Peyer's patch (tissue), 4 donors: ENCODE data around the gene GLIS1. TPM values are rescaled to one million over a fixed set of nuclear protein-coding genes. Genes with fewer than 3 reads are reported as not detected.

Experiments used
- DNase-seq, 3 donors: peaks; one replicate each; pipeline ENCODE4 v3.0.0-alpha.2; 2017 to 2019
- H3K27ac ChIP-seq, 4 donors: fragments of 200-600 bp; sonication (generic); one replicate each; pipeline ENCODE4 v1.5.1; 2016 to 2019
- H3K27me3 ChIP-seq, 2 donors: fragments of 200-600 bp; sonication (generic); one replicate each; pipeline ENCODE4 v1.5.1; 2019
- H3K36me3 ChIP-seq, 3 donors: fragments of 200-600 bp; sonication (generic); one replicate each; pipeline ENCODE4 v1.5.1; 2016 to 2019
- H3K4me1 ChIP-seq, 4 donors: fragments of 200-600 bp; sonication (generic); one replicate each; pipeline ENCODE4 v1.5.1; 2016 to 2019
- H3K4me3 ChIP-seq, 4 donors: fragments of 200-600 bp; sonication (generic); 1 replicate in 3 of 4; 2 replicates in 1 of 4; pipeline ENCODE4 v1.5.1; 2016 to 2019; ENCODE audit warnings: mild to moderate bottlenecking in 1 of 4
- H3K9me3 ChIP-seq, 4 donors: fragments of 200-600 bp; sonication (generic); one replicate each; pipeline ENCODE4 v1.5.1; 2016 to 2019; ENCODE audit warnings: mild to moderate bottlenecking in 1 of 4
- POLR2A ChIP-seq, 2 donors: fragments of 450-650 bp; IDR thresholded peaks; one replicate each; pipeline ENCODE4 v1.5.1; 2017; ENCODE audit warnings: antibody characterized with exemption in 2 of 2, mild to moderate bottlenecking in 2 of 2, moderate library complexity in 2 of 2
- total RNA-seq, 4 donors: library from RNA; depleted of rRNA; stranded (reverse); fragments of >200 nt; gene quantifications; one replicate each; pipeline ENCODE4 v1.1.0, GENCODE V29; 2016
- TF ChIP-seq, protein P1 (sequence below), 6 experiments: fragments of 450-650 bp in 4 of 6; fragments of 200-600 bp in 2 of 6; sonication (generic) in 1 of 6; IDR thresholded peaks; one replicate each; pipeline ENCODE4 v1.5.1; 2017 to 2019; ENCODE audit warnings: antibody characterized with exemption in 6 of 6, mild to moderate bottlenecking in 3 of 6, moderate library complexity in 1 of 6

GLIS1 gene
- total RNA-seq, 4 donors from 2014 or later = 0.54 to 1.7 (median 0.66) TPM; not detected in 1

DNA sequence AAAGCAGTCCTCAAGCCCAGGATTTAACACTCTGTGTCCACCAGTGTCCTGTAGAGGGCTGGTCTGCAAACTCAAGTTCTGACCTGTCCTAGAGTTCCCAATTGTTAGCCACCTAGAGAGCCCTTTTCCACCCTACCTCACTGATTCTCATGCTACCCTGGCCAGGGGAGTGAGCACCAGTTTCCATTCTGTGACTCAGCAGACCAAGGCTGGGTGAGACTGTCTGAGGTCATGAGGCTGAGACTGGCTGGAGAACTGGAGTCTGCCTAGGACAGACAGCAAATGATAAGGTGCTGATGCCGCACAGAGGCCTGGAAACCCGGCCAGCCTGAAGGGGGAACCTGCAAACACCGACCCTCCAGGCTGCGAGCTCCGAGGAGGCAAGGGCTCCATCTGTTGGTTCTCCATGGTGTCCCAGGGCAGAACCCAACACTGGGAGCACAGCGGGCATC is 13.7 kb downstream of the GLIS1 start:
- Histone ChIP-seq H3K4me3 (no peak overlapping the region), H3K27ac (no peak overlapping the region), H3K4me1 (no peaks in the 10 kb centered on the region), H3K9me3 (no peaks in the 10 kb centered on the region), H3K36me3 (no peaks in the 10 kb centered on the region), H3K27me3 (no peaks in the 10 kb centered on the region)
- TF ChIP-seq, protein P1, sequence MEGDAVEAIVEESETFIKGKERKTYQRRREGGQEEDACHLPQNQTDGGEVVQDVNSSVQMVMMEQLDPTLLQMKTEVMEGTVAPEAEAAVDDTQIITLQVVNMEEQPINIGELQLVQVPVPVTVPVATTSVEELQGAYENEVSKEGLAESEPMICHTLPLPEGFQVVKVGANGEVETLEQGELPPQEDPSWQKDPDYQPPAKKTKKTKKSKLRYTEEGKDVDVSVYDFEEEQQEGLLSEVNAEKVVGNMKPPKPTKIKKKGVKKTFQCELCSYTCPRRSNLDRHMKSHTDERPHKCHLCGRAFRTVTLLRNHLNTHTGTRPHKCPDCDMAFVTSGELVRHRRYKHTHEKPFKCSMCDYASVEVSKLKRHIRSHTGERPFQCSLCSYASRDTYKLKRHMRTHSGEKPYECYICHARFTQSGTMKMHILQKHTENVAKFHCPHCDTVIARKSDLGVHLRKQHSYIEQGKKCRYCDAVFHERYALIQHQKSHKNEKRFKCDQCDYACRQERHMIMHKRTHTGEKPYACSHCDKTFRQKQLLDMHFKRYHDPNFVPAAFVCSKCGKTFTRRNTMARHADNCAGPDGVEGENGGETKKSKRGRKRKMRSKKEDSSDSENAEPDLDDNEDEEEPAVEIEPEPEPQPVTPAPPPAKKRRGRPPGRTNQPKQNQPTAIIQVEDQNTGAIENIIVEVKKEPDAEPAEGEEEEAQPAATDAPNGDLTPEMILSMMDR (IDR thresholded peaks at IDR 0.05) = no peak
- no peak for TF ChIP-seq POLR2A (IDR thresholded peaks at IDR 0.05)
- no peak for DNase-seq

DNA sequence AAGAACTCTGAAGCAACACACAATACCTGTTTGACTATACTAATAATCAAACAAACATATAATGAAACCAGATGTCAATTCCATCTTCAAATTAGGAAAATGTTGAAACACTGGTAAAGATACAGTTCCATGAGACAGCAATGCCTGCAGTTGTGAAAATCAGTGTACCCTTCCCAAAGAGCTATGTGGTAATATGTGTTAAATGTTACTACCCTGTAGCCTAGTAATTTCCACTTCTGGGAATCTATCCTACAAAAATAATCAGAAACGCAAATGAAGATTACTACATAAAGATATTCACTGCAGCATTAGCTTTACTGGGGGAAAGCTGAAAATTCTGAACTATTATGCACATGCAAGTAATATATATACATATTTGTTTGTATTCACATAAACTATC is 16.9 kb downstream of the GLIS1 start:
- H3K9me3 ChIP-seq = no peaks in the 10 kb centered on the region
- no peak overlapping the region for H3K27ac ChIP-seq
- TF ChIP-seq, protein P1 (IDR thresholded peaks at IDR 0.05) = no peak
- TF ChIP-seq POLR2A (IDR thresholded peaks at IDR 0.05) = no peak
- H3K4me3 ChIP-seq = no peak overlapping the region
- H3K36me3 ChIP-seq = no peaks in the 10 kb centered on the region
- no peak for DNase-seq
- H3K4me1 ChIP-seq = no peaks in the 10 kb centered on the region
- no peaks in the 10 kb centered on the region for H3K27me3 ChIP-seq

DNA sequence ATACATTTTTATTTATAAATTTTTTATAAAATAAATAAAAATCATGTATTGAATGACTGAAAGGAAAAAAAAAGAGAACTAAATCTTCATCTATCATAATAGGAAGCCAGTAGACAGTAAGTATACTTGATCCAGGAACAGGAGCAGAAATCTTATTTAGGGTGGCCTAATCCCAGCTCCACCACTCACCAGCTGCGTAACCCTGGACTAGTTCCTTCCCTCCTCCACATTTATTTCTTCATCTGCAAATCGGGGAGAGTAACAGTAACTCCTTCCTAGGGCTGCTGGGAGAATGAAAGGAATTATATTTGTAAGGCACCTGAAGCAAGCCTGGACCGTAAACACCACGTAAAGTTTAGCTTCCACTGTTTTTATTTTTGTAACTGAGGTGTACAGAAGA is 17.9 kb downstream of the GLIS1 start:
- Histone ChIP-seq H3K27ac (no peak overlapping the region), H3K36me3 (no peaks in the 10 kb centered on the region), H3K9me3 (no peaks in the 10 kb centered on the region), H3K4me1 (no peaks in the 10 kb centered on the region), H3K27me3 (no peaks in the 10 kb centered on the region), H3K4me3 (no peak overlapping the region)
- TF ChIP-seq POLR2A (IDR thresholded peaks at IDR 0.05) = no peak
- TF ChIP-seq, protein P1 (IDR thresholded peaks at IDR 0.05) = no peak
- DNase-seq = no peak

DNA sequence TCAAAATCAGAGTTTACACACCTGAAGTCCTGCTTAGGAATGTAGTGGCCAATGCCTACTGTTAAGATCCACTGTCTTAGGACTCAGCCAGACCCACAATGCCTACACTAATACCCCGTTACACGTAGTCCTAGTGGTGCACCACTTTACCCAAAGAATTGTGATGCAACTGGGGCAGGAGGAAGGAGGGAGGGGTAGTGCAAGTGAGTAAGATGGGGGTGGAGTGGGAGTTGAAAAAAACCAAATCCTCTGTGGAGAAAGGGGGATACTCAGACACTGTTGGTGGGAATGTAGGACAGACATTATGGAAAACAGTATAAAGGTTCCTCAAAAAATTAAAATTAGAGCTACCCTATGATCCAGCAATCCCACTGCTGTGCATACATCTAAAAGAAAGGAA is 19.5 kb downstream of the GLIS1 start:
- TF ChIP-seq, protein P1 (IDR thresholded peaks at IDR 0.05) = no peak
- no peak for TF ChIP-seq POLR2A (IDR thresholded peaks at IDR 0.05)
- Histone ChIP-seq H3K9me3 (no peaks in the 10 kb centered on the region), H3K4me3 (no peak overlapping the region), H3K27me3 (no peaks in the 10 kb centered on the region), H3K27ac (no peak overlapping the region), H3K4me1 (no peaks in the 10 kb centered on the region), H3K36me3 (no peaks in the 10 kb centered on the region)
- DNase-seq = no peak

DNA sequence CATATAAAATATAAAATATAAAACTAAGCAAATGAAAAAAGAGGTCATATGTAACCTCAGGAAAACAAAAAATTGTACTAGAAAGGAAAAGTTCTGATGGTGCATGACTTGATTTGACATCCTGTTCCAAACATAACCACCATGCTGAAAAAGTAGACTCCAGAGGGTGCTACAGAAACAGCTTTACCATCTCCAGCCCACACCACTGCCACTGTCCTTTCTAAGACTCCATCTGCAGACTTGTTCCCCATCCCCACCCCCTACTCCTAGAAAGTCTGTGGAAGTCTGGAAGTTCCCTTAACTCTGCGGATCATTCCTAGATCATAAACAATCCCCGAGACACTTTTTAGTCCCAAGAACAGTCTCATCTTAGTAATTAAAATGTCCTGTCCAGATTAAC is 20.5 kb downstream of the GLIS1 start:
- no peak for DNase-seq
- no peaks in the 10 kb centered on the region for H3K27me3 ChIP-seq
- no peak overlapping the region for H3K27ac ChIP-seq
- H3K4me3 ChIP-seq = no peak overlapping the region
- H3K9me3 ChIP-seq = no peaks in the 10 kb centered on the region
- no peak for TF ChIP-seq POLR2A (IDR thresholded peaks at IDR 0.05)
- TF ChIP-seq, protein P1 (IDR thresholded peaks at IDR 0.05) = no peak
- H3K4me1 ChIP-seq = no peaks in the 10 kb centered on the region
- no peaks in the 10 kb centered on the region for H3K36me3 ChIP-seq
